ENCODE results near the gene NHEJ1. TPM values are rescaled to one million over a fixed set of nuclear protein-coding genes. Genes with fewer than 3 reads are reported as not detected.

The NHEJ1 gene
- total and polyA plus RNA-seq, 9 of the 15 experiments (the other 6 are each of a cell fraction or from before 2014, with no cell fraction given) = 9.0 to 23.7 (median 13.9) TPM

DNA sequence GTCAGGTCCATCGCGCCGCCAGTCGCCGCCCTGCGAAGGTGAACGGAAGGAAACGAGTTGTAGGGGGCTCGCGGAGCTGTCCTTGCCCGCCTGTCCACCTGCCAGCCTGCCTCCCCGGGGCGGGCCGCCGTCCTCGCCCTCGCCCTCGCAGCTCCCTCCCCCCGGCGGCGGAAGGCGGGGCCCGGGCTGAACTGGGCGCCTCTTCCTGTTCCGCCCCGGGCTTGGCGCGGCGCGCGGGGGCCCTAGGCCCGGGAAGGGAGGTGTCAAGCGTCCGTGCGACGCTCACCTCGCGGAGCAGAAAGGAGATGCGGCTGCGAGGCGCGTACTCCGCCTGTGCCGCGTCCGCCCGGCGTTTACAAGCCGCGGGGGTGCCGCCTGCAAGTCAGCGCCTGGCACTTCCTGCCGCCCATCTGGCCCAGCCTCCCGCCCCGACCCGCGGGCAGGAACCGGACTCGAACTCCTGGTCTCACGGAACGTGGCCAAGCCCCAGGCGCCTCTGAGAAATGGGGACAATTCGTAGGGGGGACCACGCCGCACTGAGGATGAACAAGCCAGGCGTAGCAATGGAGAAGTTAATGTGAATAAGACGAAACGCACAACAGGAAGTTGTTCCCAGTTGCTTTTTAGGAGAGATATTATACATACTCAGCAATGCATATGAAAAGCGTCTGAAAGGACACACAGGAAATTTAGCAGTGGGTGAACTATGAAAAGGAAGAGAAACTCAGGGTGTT, 16.4 kb upstream of the NHEJ1 start, which contains the start of gene CNPPD1 (continued):
- TF ChIP-seq, protein P1, sequence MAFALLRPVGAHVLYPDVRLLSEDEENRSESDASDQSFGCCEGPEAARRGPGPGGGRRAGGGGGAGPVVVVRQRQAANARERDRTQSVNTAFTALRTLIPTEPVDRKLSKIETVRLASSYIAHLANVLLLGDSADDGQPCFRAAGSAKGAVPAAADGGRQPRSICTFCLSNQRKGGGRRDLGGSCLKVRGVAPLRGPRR (CRISPR knock-in tag; IDR thresholded peaks at IDR 0.05) = no peak
- TF ChIP-seq, protein P2, sequence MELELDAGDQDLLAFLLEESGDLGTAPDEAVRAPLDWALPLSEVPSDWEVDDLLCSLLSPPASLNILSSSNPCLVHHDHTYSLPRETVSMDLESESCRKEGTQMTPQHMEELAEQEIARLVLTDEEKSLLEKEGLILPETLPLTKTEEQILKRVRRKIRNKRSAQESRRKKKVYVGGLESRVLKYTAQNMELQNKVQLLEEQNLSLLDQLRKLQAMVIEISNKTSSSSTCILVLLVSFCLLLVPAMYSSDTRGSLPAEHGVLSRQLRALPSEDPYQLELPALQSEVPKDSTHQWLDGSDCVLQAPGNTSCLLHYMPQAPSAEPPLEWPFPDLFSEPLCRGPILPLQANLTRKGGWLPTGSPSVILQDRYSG (tag; conservative IDR thresholded peaks at IDR 0.05; ENCODE audit: low read depth) = no peak
- no peak for TF ChIP-seq ETV6 (IDR thresholded peaks at IDR 0.05; ENCODE audit: borderline replicate concordance in 1 of 2, low read depth in 2 of 2, low read length in 1 of 2)
- TF ChIP-seq ETV6 (CRISPR knock-in tag; IDR thresholded peaks at IDR 0.05; ENCODE audit: borderline replicate concordance) = no peak
- TF ChIP-seq, protein P3, sequence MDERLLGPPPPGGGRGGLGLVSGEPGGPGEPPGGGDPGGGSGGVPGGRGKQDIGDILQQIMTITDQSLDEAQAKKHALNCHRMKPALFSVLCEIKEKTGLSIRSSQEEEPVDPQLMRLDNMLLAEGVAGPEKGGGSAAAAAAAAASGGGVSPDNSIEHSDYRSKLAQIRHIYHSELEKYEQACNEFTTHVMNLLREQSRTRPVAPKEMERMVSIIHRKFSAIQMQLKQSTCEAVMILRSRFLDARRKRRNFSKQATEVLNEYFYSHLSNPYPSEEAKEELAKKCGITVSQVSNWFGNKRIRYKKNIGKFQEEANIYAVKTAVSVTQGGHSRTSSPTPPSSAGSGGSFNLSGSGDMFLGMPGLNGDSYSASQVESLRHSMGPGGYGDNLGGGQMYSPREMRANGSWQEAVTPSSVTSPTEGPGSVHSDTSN (CRISPR knock-in tag; IDR thresholded peaks at IDR 0.05; ENCODE audit: low read depth) = no peak
- TF ChIP-seq, protein P3 (tag; conservative IDR thresholded peaks at IDR 0.05; ENCODE audit: low read depth) = no peak
- TF ChIP-seq CHD2 (IDR thresholded peaks at IDR 0.05; ENCODE audit: low read depth, low read length) = no peak
- TF ChIP-seq NCOA6 (IDR thresholded peaks at IDR 0.05) = no peak
- TF ChIP-seq NFE2L1 (tag; IDR thresholded peaks at IDR 0.05; ENCODE audit: borderline replicate concordance, low read depth) = no peak
- no peak for TF ChIP-seq TSC22D4 (tag; IDR thresholded peaks at IDR 0.05)
- TF ChIP-seq FOSL1 (tag; conservative IDR thresholded peaks at IDR 0.05) = no peak
- TF ChIP-seq, protein P4, sequence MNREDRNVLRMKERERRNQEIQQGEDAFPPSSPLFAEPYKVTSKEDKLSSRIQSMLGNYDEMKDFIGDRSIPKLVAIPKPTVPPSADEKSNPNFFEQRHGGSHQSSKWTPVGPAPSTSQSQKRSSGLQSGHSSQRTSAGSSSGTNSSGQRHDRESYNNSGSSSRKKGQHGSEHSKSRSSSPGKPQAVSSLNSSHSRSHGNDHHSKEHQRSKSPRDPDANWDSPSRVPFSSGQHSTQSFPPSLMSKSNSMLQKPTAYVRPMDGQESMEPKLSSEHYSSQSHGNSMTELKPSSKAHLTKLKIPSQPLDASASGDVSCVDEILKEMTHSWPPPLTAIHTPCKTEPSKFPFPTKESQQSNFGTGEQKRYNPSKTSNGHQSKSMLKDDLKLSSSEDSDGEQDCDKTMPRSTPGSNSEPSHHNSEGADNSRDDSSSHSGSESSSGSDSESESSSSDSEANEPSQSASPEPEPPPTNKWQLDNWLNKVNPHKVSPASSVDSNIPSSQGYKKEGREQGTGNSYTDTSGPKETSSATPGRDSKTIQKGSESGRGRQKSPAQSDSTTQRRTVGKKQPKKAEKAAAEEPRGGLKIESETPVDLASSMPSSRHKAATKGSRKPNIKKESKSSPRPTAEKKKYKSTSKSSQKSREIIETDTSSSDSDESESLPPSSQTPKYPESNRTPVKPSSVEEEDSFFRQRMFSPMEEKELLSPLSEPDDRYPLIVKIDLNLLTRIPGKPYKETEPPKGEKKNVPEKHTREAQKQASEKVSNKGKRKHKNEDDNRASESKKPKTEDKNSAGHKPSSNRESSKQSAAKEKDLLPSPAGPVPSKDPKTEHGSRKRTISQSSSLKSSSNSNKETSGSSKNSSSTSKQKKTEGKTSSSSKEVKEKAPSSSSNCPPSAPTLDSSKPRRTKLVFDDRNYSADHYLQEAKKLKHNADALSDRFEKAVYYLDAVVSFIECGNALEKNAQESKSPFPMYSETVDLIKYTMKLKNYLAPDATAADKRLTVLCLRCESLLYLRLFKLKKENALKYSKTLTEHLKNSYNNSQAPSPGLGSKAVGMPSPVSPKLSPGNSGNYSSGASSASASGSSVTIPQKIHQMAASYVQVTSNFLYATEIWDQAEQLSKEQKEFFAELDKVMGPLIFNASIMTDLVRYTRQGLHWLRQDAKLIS (CRISPR knock-in tag; IDR thresholded peaks at IDR 0.05) = no peak
- TF ChIP-seq ZNF778 (CRISPR knock-in tag; IDR thresholded peaks at IDR 0.05) = no peak
- no peak for TF ChIP-seq STAT5B (CRISPR knock-in tag; IDR thresholded peaks at IDR 0.05)
- TF ChIP-seq NCOA4 (IDR thresholded peaks at IDR 0.05; ENCODE audit: partially characterized antibody) = no peak
- TF ChIP-seq ZBTB1 (CRISPR knock-in tag; IDR thresholded peaks at IDR 0.05; ENCODE audit: borderline replicate concordance, low read depth) = no peak
- no peak for TF ChIP-seq ZNF133 (CRISPR knock-in tag; IDR thresholded peaks at IDR 0.05)
- no peak for TF ChIP-seq ZNF785 (CRISPR knock-in tag; IDR thresholded peaks at IDR 0.05)
- no peak for TF ChIP-seq ZNF121 (CRISPR knock-in tag; conservative IDR thresholded peaks at IDR 0.05)
- no peak for TF ChIP-seq FOXK2 (conservative IDR thresholded peaks at IDR 0.05 in 1 of 2, IDR thresholded peaks at IDR 0.05 in 1 of 2; ENCODE audit: low read depth in 2 of 2)
- TF ChIP-seq SMAD2 (IDR thresholded peaks at IDR 0.05; ENCODE audit: low read depth, low read length) = no peak
- no peak for TF ChIP-seq CEBPB (tag; IDR thresholded peaks at IDR 0.05)

Data from K562 (cell line).